Memory B cell (primary cell): ENCODE results near the gene WNT9B.
A peak's percentile ranks its signal among the peaks of the same experiment; 100 is the strongest.

Experiments
- ATAC-seq: fragments of 150-1000 bp; cut with Tn5 transposase; 2 replicates; pipeline ENCODE4 v1.10.0; 2021; ENCODE audit warnings: low read depth, mild to moderate bottlenecking, moderate library complexity
- DNase-seq, 2 donors: peaks; one replicate each; pipeline ENCODE4 v3.0.0; 2022; ENCODE audit warnings: low spot score in 2 of 2
- H3K27ac Mint-ChIP-seq: one replicate; pipeline ENCODE4 v1.8.0; 2022; ENCODE audit warnings: mild to moderate bottlenecking, moderate library complexity, mixed read lengths
- H3K27me3 Mint-ChIP-seq: one replicate; pipeline ENCODE4 v1.8.0; 2022; ENCODE audit warnings: mixed read lengths
- H3K36me3 Mint-ChIP-seq: one replicate; pipeline ENCODE4 v1.8.0; 2022; ENCODE audit warnings: mild to moderate bottlenecking, mixed read lengths
- H3K4me1 Mint-ChIP-seq: one replicate; pipeline ENCODE4 v1.8.0; 2022; ENCODE audit warnings: mixed read lengths
- H3K4me3 Mint-ChIP-seq: one replicate; pipeline ENCODE4 v1.8.0; 2022; ENCODE audit warnings: mild to moderate bottlenecking, moderate library complexity, mixed read lengths
- H3K9me3 Mint-ChIP-seq: one replicate; pipeline ENCODE4 v1.8.0; 2022; ENCODE audit warnings: mixed read lengths

Gene WNT9B, protein sequence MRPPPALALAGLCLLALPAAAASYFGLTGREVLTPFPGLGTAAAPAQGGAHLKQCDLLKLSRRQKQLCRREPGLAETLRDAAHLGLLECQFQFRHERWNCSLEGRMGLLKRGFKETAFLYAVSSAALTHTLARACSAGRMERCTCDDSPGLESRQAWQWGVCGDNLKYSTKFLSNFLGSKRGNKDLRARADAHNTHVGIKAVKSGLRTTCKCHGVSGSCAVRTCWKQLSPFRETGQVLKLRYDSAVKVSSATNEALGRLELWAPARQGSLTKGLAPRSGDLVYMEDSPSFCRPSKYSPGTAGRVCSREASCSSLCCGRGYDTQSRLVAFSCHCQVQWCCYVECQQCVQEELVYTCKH

DNA sequence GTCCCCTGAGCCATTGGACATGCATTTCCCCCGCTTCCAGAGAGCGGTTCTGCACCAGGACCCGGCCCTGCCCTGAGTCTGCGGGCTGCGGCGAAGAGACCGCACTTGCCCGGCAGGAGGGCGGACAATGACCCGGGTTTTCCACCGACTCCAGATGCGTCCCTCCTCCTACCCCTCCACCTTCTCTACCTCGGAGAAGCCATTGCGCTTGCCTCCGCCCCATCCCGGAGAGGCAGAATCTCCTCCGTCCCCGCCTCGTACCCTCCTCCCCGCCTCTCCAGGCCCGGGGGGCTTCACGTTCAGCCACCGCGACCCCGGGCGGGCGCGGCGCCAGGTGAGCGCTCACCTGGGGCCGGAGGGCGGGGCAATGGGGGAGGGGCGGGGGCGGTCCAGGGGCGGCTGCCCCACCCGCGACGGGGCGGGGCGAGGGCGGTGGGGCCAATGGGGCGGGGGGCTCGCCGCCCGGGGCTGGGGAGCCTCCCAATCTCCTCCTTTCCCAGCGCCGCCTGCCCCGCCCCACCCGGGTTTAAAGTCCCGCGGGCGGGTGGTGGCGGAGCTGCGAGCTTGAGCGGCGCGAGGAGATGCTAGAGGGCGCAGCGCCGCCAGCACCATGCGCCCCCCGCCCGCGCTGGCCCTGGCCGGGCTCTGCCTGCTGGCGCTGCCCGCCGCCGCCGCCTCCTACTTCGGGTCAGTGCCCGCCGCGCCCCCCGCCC is at the start of gene WNT9B:
Gene WNT9B, plus strand, starts transcription at position 555 of the 713 bp plus-strand sequence. Its CDS starts 56 bp downstream, at position 611.
- Mint-ChIP-seq H3K27ac (no peak within 1 kb of the TSS), H3K36me3 (no peaks in the 10 kb centered on the region), H3K27me3 (peaks cover 52% of the 10 kb centered on the region), H3K9me3 (no peaks in the 10 kb centered on the region), H3K4me3 (peak within 1 kb of the TSS; percentile 79), H3K4me1 (peaks cover 11% of the 10 kb centered on the region)
- no peak for DNase-seq
- peak; percentile 64 for ATAC-seq

DNA sequence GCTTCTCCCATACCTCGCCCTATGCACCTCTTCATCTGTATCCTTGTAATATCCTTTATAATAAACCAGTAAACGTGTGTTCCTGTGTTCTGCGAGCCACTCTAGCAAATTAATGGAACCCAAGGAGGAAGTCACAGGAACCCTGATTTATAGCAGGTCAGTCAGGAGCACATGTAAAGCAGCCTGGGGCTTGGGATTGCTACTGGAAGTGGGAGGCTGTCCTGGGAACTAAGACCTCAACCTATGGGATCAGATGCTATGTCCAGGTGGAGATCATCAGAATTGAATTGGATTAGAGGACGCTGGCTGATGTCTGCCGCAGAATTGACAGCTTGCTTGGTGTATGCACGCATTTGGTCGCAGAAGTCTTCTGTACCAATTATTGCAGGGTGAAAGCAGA is 48.6 kb upstream of the WNT9B start:
- no peak overlapping the region for H3K4me3 Mint-ChIP-seq
- peaks cover 4% of the 10 kb centered on the region for H3K27me3 Mint-ChIP-seq

DNA sequence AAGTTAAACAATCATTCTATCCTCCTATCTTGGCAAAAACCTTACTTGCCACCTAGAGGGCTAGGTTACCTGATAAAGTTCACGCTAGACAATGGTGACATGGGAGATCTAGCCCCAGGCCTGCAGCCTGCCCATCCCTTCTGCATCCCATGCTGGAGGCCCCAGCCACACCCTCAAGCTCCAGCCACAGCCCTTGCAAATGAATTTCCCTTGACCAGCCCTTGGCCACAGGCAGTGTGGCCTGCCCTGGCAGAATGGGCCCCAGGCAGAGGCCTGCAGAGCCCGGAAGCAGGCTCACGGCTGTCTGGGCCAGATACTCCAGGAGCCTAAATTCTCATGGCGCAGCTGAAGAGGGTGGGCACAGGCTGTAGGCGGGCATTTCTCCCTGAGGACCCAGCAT is 47.8 kb upstream of the WNT9B start:
- H3K27ac Mint-ChIP-seq = no peak overlapping the region
- ATAC-seq (no peak), DNase-seq (no peak)
- peaks cover 2% of the 10 kb centered on the region for H3K36me3 Mint-ChIP-seq
- peaks cover 2% of the 10 kb centered on the region for H3K9me3 Mint-ChIP-seq
- H3K4me3 Mint-ChIP-seq = no peak overlapping the region
- peaks cover 4% of the 10 kb centered on the region for H3K27me3 Mint-ChIP-seq
- H3K4me1 Mint-ChIP-seq = no peaks in the 10 kb centered on the region

More for the DNA sequence above, 48.6 kb upstream of the WNT9B start:
- no peak for ATAC-seq
- Mint-ChIP-seq H3K9me3 (peaks cover 2% of the 10 kb centered on the region), H3K36me3 (peaks cover 2% of the 10 kb centered on the region), H3K4me1 (no peaks in the 10 kb centered on the region), H3K27ac (no peak overlapping the region)
- no peak for DNase-seq

DNA sequence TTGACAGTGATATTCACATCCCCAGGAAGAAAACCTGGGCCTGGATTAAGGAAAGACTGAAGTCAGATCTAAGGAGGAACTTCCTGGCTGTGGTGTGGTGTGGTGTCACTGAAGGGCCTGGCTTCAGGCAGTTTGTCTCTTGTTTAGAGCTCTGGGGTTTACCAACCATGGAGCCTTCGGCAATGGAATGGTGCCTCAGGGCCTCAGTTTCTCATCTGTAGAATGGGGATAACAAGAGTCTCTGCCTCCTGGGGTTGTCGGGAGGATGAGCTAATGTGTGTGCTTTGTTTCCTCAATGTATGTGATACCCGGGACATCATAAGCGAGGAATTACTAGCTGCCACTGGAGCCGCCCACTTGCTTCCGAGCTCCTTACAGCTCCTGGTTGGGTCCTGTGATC is 45.6 kb upstream of the WNT9B start:
- Mint-ChIP-seq H3K27ac (no peak overlapping the region), H3K4me3 (no peak overlapping the region), H3K27me3 (peaks cover 2% of the 10 kb centered on the region), H3K9me3 (peaks cover 2% of the 10 kb centered on the region), H3K36me3 (peaks cover 2% of the 10 kb centered on the region), H3K4me1 (no peaks in the 10 kb centered on the region)
- DNase-seq (no peak), ATAC-seq (no peak)

DNA sequence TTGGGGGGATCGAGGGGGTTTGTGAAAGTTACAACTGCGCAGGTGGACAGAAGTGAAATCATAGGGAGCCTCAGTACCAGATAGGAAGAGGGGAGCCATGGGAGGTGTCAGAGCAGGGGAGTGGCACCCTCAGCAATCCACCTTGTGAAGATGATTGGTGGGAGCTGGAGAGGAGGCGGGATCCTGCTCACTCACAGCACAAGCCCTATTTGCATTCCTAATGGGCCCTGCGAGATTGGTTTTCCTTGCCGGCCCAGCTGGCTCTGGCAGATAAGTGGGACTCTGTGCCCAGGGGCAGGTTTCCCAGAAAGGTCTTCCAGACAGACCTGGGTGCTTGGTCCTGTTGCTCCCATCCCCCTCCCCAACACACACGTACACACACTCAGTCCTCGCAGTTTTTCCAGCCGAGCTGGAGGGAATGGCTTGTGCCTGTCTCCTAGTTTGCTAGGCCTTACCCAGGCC is 42.2 kb upstream of the WNT9B start:
- ATAC-seq = no peak
- no peak for DNase-seq
- H3K4me1 Mint-ChIP-seq = no peaks in the 10 kb centered on the region
- no peak overlapping the region for H3K27ac Mint-ChIP-seq
- H3K27me3 Mint-ChIP-seq = peaks cover 4% of the 10 kb centered on the region
- peaks cover 2% of the 10 kb centered on the region for H3K36me3 Mint-ChIP-seq
- H3K9me3 Mint-ChIP-seq = peaks cover 2% of the 10 kb centered on the region
- H3K4me3 Mint-ChIP-seq = no peak overlapping the region

DNA sequence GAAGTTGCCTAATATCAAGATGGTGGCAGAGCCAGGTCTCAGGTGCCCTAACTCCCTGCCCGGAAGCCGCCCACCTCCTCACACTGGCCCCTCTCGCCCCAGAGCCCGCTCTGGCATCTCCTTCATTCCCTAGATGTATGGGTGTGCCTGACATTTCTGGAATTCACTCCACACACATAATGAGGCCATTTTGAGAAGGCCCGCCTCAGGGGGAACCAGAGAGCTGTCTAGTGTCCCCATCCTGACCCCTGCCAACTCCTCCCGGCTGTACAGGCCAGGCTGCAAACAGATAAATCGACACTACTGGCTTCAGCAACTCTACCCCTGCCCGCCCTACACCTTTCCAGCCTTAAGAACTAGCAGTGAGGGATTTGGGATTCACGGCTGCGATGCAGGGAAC is 40.5 kb upstream of the WNT9B start:
- Mint-ChIP-seq H3K27me3 (peaks cover 8% of the 10 kb centered on the region), H3K4me1 (no peaks in the 10 kb centered on the region)

DNA sequence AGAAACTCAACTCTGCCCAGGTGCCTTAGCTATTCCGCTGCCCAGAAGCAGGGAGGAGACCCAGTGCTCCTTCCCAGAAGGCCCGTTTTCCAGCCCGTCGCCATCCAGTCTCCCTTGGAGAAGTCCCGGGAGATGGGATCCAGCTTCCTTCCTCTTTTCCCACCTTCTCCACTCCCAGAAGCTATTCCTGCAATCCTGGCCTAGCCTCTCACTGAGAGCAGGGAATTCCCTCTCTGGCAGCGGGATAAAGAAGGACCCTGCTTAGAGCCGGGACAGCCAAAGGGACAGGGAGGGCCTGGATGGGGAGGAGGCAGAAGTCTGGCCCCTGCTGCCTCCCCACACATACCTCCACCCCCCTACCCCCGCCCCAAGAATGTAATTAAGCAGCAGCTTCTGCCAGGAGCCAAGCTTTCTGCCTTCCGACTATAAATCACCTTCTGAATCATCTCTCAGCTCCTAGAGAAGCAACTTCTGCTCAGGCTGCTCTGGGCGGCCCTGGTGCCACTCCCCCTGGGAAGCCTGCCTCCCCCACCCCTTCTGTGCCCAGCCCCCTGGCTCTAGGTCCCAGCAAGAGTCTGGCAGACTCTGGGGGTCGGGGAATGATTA is 39.3 kb upstream of the WNT9B start:
- H3K4me3 Mint-ChIP-seq = no peak overlapping the region
- peaks cover 18% of the 10 kb centered on the region for H3K27me3 Mint-ChIP-seq
- peaks cover 4% of the 10 kb centered on the region for H3K4me1 Mint-ChIP-seq
- no peaks in the 10 kb centered on the region for H3K9me3 Mint-ChIP-seq
- ATAC-seq (no peak), DNase-seq (no peak)
- no peaks in the 10 kb centered on the region for H3K36me3 Mint-ChIP-seq
- no peak overlapping the region for H3K27ac Mint-ChIP-seq

More for the DNA sequence above, 40.5 kb upstream of the WNT9B start:
- no peak overlapping the region for H3K4me3 Mint-ChIP-seq
- ATAC-seq (no peak), DNase-seq (no peak)
- H3K36me3 Mint-ChIP-seq = no peaks in the 10 kb centered on the region
- no peak overlapping the region for H3K27ac Mint-ChIP-seq
- H3K9me3 Mint-ChIP-seq = no peaks in the 10 kb centered on the region

DNA sequence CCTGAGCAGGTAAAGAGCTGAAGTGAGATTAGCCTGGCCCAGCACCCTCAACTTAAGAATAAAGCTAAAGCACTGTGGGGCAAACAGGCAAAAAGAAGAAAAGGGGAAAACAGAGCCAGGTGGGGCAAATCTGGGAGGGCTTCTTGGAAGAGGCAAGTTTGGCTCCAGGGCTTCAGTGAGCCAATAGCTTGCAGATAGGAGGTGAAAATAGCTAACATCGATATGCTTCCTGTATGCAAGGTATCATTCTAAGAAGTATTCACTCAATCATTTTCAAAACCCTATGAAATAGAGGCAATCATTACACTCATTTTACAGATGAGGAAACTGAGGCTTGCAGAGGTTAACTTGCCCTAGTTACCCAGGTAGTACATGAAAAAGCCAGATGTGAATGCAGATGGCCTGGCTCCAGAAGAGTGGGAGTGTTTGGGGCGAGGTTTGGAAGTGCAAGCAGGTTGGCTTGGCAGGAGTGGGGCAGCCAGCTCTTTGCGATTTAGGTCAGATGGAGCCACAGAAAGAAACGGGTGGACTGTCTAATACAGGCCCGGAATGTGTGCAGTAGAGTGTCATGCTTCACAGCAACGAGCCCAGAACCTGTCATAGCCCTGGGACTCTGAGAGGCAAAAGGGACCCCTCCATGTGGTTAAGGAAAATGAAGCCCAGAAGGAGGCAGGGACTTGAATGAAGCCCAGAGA is 38.6 kb upstream of the WNT9B start:
- H3K9me3 Mint-ChIP-seq = no peaks in the 10 kb centered on the region
- H3K27me3 Mint-ChIP-seq = peaks cover 23% of the 10 kb centered on the region
- H3K4me1 Mint-ChIP-seq = peaks cover 6% of the 10 kb centered on the region
- H3K36me3 Mint-ChIP-seq = no peaks in the 10 kb centered on the region
- no peak overlapping the region for H3K27ac Mint-ChIP-seq
- ATAC-seq (no peak), DNase-seq (no peak)
- H3K4me3 Mint-ChIP-seq = no peak overlapping the region

DNA sequence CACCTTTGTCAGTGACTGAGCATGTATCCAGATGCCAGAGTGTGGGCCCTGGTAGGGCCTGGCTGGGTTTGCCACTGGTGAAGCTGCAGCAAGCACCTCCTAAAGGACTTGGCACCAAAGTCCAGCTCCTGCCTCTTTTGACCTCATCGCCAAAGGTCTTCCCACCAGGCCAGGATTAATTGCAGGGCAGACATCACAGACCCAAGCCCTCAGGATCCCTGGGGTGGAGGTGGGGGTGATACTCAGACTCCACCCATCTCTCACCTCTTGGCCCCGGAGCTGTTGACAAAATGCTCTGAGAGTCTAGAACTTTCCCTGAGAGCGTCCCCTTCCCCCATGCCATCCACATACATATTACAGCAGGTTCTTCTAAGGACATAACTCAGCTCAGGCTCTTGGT is 37.5 kb upstream of the WNT9B start:
- Mint-ChIP-seq H3K4me1 (peaks cover 11% of the 10 kb centered on the region), H3K27ac (no peak overlapping the region), H3K36me3 (no peaks in the 10 kb centered on the region), H3K27me3 (peaks cover 28% of the 10 kb centered on the region), H3K9me3 (no peaks in the 10 kb centered on the region), H3K4me3 (no peak overlapping the region)
- DNase-seq = no peak
- ATAC-seq = no peak

DNA sequence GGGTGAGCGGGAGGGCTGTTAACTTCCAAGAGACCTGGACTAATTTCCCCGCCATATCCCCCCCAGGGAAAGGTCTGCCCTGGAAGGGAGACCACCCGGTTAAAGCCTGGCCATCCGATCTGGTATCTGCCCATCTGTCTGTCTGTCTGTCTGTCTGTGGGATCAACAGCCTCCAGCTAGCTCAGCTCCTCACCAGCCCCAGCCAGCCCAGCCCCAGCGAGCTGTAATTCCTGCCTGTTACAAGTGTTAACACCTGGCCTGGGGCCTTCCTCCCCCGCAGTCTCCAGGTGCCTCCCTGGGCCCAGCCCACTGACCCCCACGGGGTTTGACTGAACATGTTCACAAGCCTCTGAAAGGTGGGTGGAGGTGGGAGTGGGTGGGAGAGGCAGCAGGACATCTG is 36.9 kb upstream of the WNT9B start:
- Mint-ChIP-seq H3K36me3 (no peaks in the 10 kb centered on the region), H3K27me3 (peaks cover 28% of the 10 kb centered on the region), H3K4me1 (peaks cover 14% of the 10 kb centered on the region), H3K9me3 (no peaks in the 10 kb centered on the region), H3K27ac (no peak overlapping the region), H3K4me3 (no peak overlapping the region)
- DNase-seq = no peak
- no peak for ATAC-seq

DNA sequence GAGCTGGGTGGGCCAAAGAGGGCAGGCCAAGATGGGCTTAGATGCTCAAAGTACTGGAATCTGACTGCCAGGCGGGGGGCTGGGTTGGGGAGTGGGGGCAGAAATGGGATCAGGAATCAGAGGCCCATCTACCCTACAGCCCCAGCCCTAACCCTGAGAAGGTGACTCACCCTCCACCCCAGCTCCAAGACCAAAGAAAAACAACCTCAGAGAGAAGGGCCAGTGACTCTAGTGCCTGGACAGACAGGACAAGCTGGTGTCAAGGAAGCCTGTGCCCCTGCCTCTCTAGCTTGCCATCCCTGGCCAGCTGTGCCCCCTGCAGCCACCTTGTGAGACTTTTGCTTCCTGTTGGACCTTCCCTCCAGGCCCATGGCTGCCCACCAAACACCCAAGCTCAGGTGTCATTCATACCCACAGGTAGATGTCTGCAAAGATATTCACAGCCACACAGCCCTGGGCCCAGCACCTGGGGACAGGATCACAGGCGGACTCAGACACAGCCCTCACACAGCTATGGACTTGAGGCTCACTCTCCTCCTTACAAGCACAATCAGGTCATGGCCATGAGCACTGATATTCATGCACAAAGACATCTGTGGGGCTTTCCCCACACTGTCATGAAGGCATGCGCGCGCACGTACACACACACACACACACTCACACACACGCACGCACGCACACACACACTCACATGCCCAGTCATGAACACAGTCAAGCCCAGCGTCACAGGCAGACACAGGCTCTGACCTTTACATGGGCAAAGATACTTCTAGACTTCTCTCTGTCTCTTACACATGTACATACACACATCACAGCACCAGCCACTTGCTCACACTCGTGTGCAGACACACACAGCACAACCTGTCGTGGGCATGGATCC is 35.7 kb upstream of the WNT9B start:
- Mint-ChIP-seq H3K4me1 (peaks cover 18% of the 10 kb centered on the region), H3K27ac (no peak overlapping the region), H3K27me3 (peaks cover 33% of the 10 kb centered on the region), H3K4me3 (no peak overlapping the region), H3K9me3 (no peaks in the 10 kb centered on the region), H3K36me3 (no peaks in the 10 kb centered on the region)
- DNase-seq (no peak), ATAC-seq (no peak)

DNA sequence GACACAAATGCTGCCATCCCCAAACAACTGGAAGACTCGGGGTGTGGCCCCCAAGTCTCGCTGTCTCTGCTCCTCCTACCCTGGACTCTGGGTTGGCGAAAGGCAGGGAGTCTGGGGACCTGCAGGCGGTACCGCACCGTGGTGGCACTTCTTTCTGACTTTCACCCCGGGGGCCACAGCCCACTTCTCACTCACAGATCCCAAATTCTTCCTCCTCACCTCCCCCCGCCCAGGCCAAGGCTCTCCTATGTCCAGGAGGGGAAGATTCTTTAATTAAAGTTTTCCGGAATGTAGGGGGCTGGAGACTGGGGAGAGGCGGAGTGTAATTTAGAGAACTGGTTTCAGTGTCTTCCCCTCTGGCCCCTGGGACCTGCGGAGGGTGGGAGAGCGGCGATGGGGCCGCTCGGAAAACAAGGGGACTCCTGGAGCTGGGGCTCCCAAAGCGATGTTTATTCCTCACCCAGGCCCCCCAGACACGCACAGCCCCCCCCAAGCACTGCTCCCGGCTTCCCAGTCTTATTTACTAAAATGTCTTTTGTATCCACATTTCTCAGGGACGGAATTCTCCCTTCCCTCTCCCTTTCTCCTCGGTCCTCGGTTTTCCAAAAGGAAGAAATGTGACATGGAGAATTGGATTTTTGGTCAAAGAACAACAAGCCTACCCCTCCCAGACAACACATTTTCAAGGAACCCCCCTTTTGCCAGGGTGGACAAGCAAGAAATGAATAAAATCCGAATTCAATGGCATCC is 34.1 kb upstream of the WNT9B start:
- Mint-ChIP-seq H3K27ac (no peak overlapping the region), H3K27me3 (peaks cover 46% of the 10 kb centered on the region), H3K9me3 (no peaks in the 10 kb centered on the region), H3K4me3 (peak overlapping the region; percentile 74), H3K36me3 (no peaks in the 10 kb centered on the region), H3K4me1 (peaks cover 27% of the 10 kb centered on the region)
- ATAC-seq (no peak), DNase-seq (no peak)

DNA sequence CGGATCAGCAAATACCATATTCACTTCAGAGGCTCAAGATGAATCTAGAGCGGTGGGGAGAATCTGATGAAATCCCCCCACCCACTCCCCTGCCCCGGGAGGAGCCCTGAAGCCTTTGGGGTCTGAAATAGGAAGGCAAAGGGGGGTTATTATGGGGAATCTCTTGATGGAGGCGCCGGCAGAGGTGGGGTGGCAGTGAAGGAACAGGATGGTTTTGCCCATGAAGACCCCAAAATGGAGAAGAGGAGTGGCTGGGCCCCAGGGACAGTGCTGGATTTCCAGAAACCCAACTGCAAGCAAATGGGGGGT is 33.5 kb upstream of the WNT9B start:
- H3K27ac Mint-ChIP-seq = no peak overlapping the region
- DNase-seq (no peak), ATAC-seq (no peak)
- H3K9me3 Mint-ChIP-seq = no peaks in the 10 kb centered on the region
- peaks cover 46% of the 10 kb centered on the region for H3K27me3 Mint-ChIP-seq
- H3K4me3 Mint-ChIP-seq = peak overlapping the region; percentile 74
- H3K4me1 Mint-ChIP-seq = peaks cover 27% of the 10 kb centered on the region
- H3K36me3 Mint-ChIP-seq = no peaks in the 10 kb centered on the region
